Esophagus muscularis mucosa (tissue), 4 donors: ENCODE results near the gene PLEKHA8. TPM values are rescaled to one million over a fixed set of nuclear protein-coding genes. Genes with fewer than 3 reads are reported as not detected.
A peak's percentile ranks its signal among the peaks of the same experiment; 100 is the strongest.

Experiments
- DNase-seq: peaks from one replicate; pipeline ENCODE4 v3.0.0-alpha.2; 2017; ENCODE audit errors: extremely low spot score
- H3K27ac ChIP-seq, 4 donors: fragments of 200-600 bp; sonication (generic); replicated peaks in 1 of 4; 1 replicate in 3 of 4; 2 replicates in 1 of 4; pipeline ENCODE4 v1.5.1; 2016 to 2019; ENCODE audit warnings: mild to moderate bottlenecking in 1 of 4
- H3K27me3 ChIP-seq, 4 donors: fragments of 200-600 bp; sonication (generic); one replicate each; pipeline versions ENCODE4 v1.5.1 to v1.6.0; 2016 to 2019
- H3K36me3 ChIP-seq, 4 donors: fragments of 200-600 bp; sonication (generic); one replicate each; pipeline ENCODE4 v1.5.1; 2016 to 2019
- H3K4me1 ChIP-seq, 4 donors: fragments of 200-600 bp; sonication (generic); one replicate each; pipeline ENCODE4 v1.5.1; 2016 to 2019
- H3K4me3 ChIP-seq, 4 donors: fragments of 200-600 bp; sonication (generic); 1 replicate in 2 of 4; 2 replicates in 2 of 4; pipeline ENCODE4 v1.5.1; 2016 to 2019; ENCODE audit warnings: mild to moderate bottlenecking in 4 of 4, moderate library complexity in 1 of 4
- H3K9me3 ChIP-seq, 4 donors: fragments of 200-600 bp; sonication (generic); 1 replicate in 3 of 4; 2 replicates in 1 of 4; pipeline ENCODE4 v1.5.1; 2016 to 2019
- CTCF ChIP-seq, 3 experiments: fragments of 200-600 bp in 2 of 3; fragments of 450-650 bp in 1 of 3; sonication (generic) in 2 of 3; IDR thresholded peaks; one replicate each; pipeline ENCODE4 v1.5.1; 2017 to 2019; ENCODE audit warnings: antibody characterized with exemption in 3 of 3, mild to moderate bottlenecking in 2 of 3, moderate library complexity in 1 of 3
- EP300 ChIP-seq: sonication (generic); formaldehyde crosslinking; IDR thresholded peaks from one replicate; pipeline ENCODE4 v1.6.1; 2017; ENCODE audit warnings: antibody characterized with exemption
- POLR2A ChIP-seq: fragments of 450-650 bp; IDR thresholded peaks from one replicate; pipeline ENCODE4 v1.6.1; 2017; ENCODE audit warnings: antibody characterized with exemption, moderate library complexity, mild to moderate bottlenecking, low read depth
- POLR2AphosphoS5 ChIP-seq, 2 donors: sonication (generic); formaldehyde crosslinking; IDR thresholded peaks; one replicate each; pipeline ENCODE4 v1.6.1; 2017; ENCODE audit warnings: antibody characterized with exemption in 2 of 2
- WGBS: methylation state at CpG from one replicate; pipeline ENCODE4 v1.1.5; 2018; 5-methylcytosine and 5-hydroxymethylcytosine counted together
- intact Hi-C: fragments of 100-400 bp; cut with DNase I; formaldehyde crosslinking; loops from one replicate; pipeline ENCODE4 v1.15.1; 2023
- total RNA-seq, 4 donors: library from RNA; depleted of rRNA; stranded (reverse); fragments of >200 nt; gene quantifications; one replicate each; pipeline versions ENCODE4 v1.1.0 to v1.2.1, GENCODE V29; 2016

PLEKHA8 gene, protein sequence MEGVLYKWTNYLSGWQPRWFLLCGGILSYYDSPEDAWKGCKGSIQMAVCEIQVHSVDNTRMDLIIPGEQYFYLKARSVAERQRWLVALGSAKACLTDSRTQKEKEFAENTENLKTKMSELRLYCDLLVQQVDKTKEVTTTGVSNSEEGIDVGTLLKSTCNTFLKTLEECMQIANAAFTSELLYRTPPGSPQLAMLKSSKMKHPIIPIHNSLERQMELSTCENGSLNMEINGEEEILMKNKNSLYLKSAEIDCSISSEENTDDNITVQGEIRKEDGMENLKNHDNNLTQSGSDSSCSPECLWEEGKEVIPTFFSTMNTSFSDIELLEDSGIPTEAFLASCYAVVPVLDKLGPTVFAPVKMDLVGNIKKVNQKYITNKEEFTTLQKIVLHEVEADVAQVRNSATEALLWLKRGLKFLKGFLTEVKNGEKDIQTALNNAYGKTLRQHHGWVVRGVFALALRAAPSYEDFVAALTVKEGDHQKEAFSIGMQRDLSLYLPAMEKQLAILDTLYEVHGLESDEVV
- 10 to 100 TPM in 2 of 4 donors, 1 to 10 TPM in 2; 6.6 to 11.9 (median 10.2) TPM for total RNA-seq

DNA sequence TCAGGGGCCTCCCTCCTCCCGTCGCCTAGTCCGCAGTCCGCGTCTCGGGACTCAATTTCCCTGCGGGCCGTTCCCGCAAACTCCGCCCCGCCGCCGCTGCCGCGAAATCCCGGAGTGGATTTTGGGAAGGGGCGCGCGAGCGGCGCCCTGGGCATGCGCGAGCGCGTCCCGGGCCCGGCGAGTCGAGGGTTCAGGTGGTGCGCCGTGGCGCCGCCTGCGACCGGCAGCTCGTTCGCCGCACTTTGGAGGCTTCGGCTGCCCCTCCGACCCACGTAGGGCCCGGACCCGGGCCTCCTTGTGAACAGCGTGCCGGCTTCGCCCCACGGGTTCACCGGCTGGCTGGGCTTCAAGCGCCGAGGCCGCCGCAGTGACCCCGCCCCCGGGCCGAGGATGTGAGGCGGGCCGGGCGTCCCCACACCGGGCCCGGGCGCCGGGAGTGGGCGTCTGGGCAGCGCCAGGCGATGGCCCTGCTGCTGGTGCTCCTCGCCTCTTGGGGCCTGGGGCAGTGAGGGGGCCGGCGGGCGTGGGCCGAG, at the start of gene PLEKHA8:
Gene PLEKHA8, plus strand, starts transcription at position 197 of the 533 bp plus-strand sequence. CDS start 351 bp downstream, outside the sequence.
- no peaks in the 10 kb centered on the region for H3K9me3 ChIP-seq
- peaks cover 48 to 72% (median 56%) of the 10 kb centered on the region in 4 donors for H3K4me1 ChIP-seq
- H3K4me3 ChIP-seq, result peak within 1 kb of the TSS; percentile 75 to 95 (median 81)
- WGBS, result 0% methylated on average over 17 of the region's 70 CpGs
- DNase-seq, result peak; percentile 94
- intact Hi-C loops, result loop anchor here (5.0 kb wide), 2 partner anchors 41 to 109 kb away; partner anchors contain the start of gene SCRN1
- H3K27ac ChIP-seq, result peak within 1 kb of the TSS; percentile 88 to 94 (median 92)
- H3K27me3 ChIP-seq, result no peaks in the 10 kb centered on the region
- no peaks in the 10 kb centered on the region for H3K36me3 ChIP-seq
- no peak for TF ChIP-seq CTCF (IDR thresholded peaks at IDR 0.05)
- peak; percentile 80 to 90 for TF ChIP-seq POLR2AphosphoS5 (IDR thresholded peaks at IDR 0.05)
- TF ChIP-seq POLR2A, result peak; percentile 36

DNA sequence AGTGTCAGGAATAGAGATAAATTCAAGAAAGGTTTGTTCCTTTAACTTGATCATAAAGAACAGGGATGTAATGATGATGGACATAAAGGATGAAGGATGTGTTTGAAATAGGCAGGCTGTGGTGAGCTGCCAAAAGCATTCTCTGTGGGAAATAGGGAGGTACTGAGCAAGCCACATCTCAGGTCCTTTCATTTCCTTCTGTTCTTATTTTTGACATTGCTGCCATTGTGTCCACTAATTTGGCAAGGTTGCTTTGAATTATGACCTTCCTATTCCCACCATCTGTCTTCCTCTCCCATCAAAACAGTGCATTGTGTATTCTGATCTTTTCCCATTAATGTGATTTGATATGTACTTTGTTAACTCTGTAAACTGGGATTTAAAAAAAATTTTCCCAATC, 48.1 kb upstream of the PLEKHA8 start:
- no peaks in the 10 kb centered on the region for H3K36me3 ChIP-seq
- H3K27ac ChIP-seq, result no peak overlapping the region
- H3K4me3 ChIP-seq, result no peak overlapping the region
- no peak for DNase-seq
- H3K9me3 ChIP-seq, result no peaks in the 10 kb centered on the region
- no peak for TF ChIP-seq CTCF (IDR thresholded peaks at IDR 0.05)
- no peak for TF ChIP-seq POLR2A
- no peak for TF ChIP-seq POLR2AphosphoS5 (IDR thresholded peaks at IDR 0.05)
- no peak for TF ChIP-seq EP300
- intact Hi-C loops, result no loop called here
- no peaks in the 10 kb centered on the region for H3K27me3 ChIP-seq
- H3K4me1 ChIP-seq, result peaks cover 3 to 30% (median 25%) of the 10 kb centered on the region in 4 donors

DNA sequence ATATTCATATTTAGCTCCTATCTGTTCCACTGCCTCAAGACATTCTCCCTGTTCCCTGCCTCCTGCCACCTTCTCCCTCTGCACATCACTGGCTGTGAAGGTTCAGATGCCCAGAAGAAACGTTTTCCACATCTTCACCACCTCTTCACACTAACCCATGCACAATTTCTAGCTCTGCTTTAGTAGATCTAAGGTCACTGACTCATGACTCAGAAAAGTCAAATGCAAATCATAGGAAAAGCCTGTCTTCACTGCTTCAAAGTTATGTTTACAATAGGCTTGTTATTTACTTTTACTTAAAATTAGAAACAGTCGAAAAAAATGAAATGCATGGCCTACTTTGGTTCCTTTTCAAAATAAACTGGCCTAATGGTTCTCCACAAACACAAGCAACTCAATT, 41.1 kb upstream of the PLEKHA8 start:
- intact Hi-C loops, result loop anchor here (5.0 kb wide), 1 partner anchor 40 kb away; the partner anchor contains the start of genes FKBP14 and PLEKHA8
- Histone ChIP-seq H3K9me3 (no peaks in the 10 kb centered on the region), H3K36me3 (no peaks in the 10 kb centered on the region), H3K27ac (peak overlapping the region in 3 of 4 donors; percentile 94 to 97 (median 96)), H3K4me3 (no peak overlapping the region), H3K27me3 (no peaks in the 10 kb centered on the region), H3K4me1 (peaks cover 8 to 38% (median 28%) of the 10 kb centered on the region in 4 donors)
- TF ChIP-seq CTCF (IDR thresholded peaks at IDR 0.05) (no peak), EP300 (no peak)
- 53% methylated on average over 2 of the region's 2 CpGs for WGBS
- no peak for DNase-seq

DNA sequence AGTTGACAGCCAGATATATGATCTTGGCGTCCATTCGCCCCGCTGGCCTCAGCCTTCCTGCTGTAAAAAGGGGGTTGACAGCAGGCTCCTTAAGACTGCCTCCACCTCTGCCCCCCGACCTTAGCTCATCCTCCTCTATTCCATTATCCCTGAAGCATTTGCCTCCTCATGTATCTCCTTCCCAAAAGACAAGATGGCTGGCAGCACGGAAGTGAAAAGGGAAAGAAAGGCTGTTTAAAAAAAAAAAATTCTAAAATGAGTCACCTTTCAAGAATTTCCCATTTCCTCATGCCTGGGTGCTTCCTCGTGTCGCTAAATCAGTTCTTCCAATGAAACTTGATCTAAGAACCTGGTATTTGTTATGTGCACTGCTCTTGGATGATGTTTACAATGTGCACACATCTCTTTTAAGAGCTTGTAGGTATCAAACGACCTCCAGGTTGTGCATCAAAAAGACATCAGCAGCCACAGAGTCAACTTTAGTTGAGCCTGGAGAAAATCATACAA, 40.3 kb upstream of the PLEKHA8 start:
- TF ChIP-seq POLR2AphosphoS5 (IDR thresholded peaks at IDR 0.05) (no peak), CTCF (IDR thresholded peaks at IDR 0.05) (no peak), EP300 (no peak), POLR2A (no peak)
- no peaks in the 10 kb centered on the region for H3K27me3 ChIP-seq

More for the DNA sequence above, 40.3 kb upstream of the PLEKHA8 start:
- Histone ChIP-seq H3K4me1 (peaks cover 8 to 38% (median 28%) of the 10 kb centered on the region in 4 donors), H3K9me3 (peaks cover 0 to 3% (median under 1%) of the 10 kb centered on the region in 4 donors), H3K4me3 (peak overlapping the region; percentile 79 to 99 (median 97)), H3K27ac (peak overlapping the region; percentile 92 to 97 (median 95)), H3K36me3 (no peaks in the 10 kb centered on the region)
- no peak for DNase-seq
- intact Hi-C loops, result loop anchor here (5.0 kb wide), 1 partner anchor 39 kb away; the partner anchor contains the start of genes FKBP14 and PLEKHA8
- 48% methylated on average over 8 of the region's 8 CpGs for WGBS
